ENCODE results near the gene NKPD1. TPM values are rescaled to one million over a fixed set of nuclear protein-coding genes. Genes with fewer than 3 reads are reported as not detected.

NKPD1 gene
- total RNA-seq, 1 donor from 2014 or later, result 0.10 TPM

- Mint-ChIP-seq H3K36me3 (ENCODE audit: low read depth) (no peaks in the 10 kb centered on the region), H3K9me3 (ENCODE audit: low read depth) (no peaks in the 10 kb centered on the region), H3K4me1 (ENCODE audit: low read depth) (peaks cover 6% of the 10 kb centered on the region), H3K27me3 (ENCODE audit: low read depth) (no peaks in the 10 kb centered on the region), H3K4me3 (ENCODE audit: unreplicated experiment) (no peak overlapping the region), H3K27ac (ENCODE audit: unreplicated experiment) (no peak overlapping the region)
- DNase-seq (ENCODE audit: low spot score), result no peak
- TF ChIP-seq CTCF (IDR thresholded peaks at IDR 0.05), result no peak
Measured at GRCh38 chr19:45112111-45112827, 48.5 kb downstream of the NKPD1 start.

Other genes with a start within 250 kb of the NKPD1 start
- 2.2 to 6.9 TPM in 2 of 3 replicates, not detected in the other for gene APOC1, start 246.4 kb downstream of the NKPD1 start, total RNA-seq
- gene APOC4, start 218.7 kb downstream of the NKPD1 start, total RNA-seq, result not detected in 3 replicates
- gene APOC2, start 214.9 kb downstream of the NKPD1 start, total RNA-seq, result not detected in 3 replicates
- gene CLPTM1, start 205.6 kb downstream of the NKPD1 start, total RNA-seq, result 91.4 to 122 TPM (median 96.3 TPM) in 3 replicates
- gene RELB, start 159.5 kb downstream of the NKPD1 start, total RNA-seq, result 7.4 to 11.0 TPM (median 9.8 TPM) in 3 replicates
- 43.4 to 63.6 TPM (median 49.1 TPM) in 3 replicates for gene CLASRP, start 121.9 kb downstream of the NKPD1 start, total RNA-seq
- 0.12 to 0.58 TPM (median 0.49 TPM) in 3 replicates for gene ZNF296, start 84.5 kb downstream of the NKPD1 start, total RNA-seq
- gene GEMIN7, start 81.7 kb downstream of the NKPD1 start, total RNA-seq, result 14.7 to 21.7 TPM (median 17.8 TPM) in 3 replicates
- 23.9 to 30.2 TPM (median 24.0 TPM) in 3 replicates for gene PPP1R37, start 67.8 kb downstream of the NKPD1 start, total RNA-seq
- 12.7 to 15.9 TPM (median 13.7 TPM) in 3 replicates for gene TRAPPC6A, start 17.3 kb upstream of the NKPD1 start, total RNA-seq
- 15.1 to 21.0 TPM (median 17.6 TPM) in 3 replicates for gene BLOC1S3, start 17.8 kb upstream of the NKPD1 start, total RNA-seq
- gene EXOC3L2, start 84.4 kb upstream of the NKPD1 start, total RNA-seq, result 0.37 to 1.3 TPM (median 0.51 TPM) in 3 replicates
- 36.5 to 54.7 TPM (median 46.3 TPM) in 3 replicates for gene MARK4, start 90.3 kb upstream of the NKPD1 start, total RNA-seq
- not detected in 3 replicates for gene CKM, start 161.9 kb upstream of the NKPD1 start, total RNA-seq
- 0.22 TPM in 1 of 3 replicates, not detected in the others for gene KLC3, start 179.8 kb upstream of the NKPD1 start, total RNA-seq
- gene ERCC2, start 209.6 kb upstream of the NKPD1 start, total RNA-seq, result 29.6 to 38.0 TPM (median 32.5 TPM) in 3 replicates
- gene PPP1R13L, start 244.1 kb upstream of the NKPD1 start, total RNA-seq, result 67.2 to 111 TPM (median 110 TPM) in 3 replicates
- gene POLR1G, start 245.7 kb upstream of the NKPD1 start, total RNA-seq, result 7.3 to 10.4 TPM (median 9.6 TPM) in 3 replicates